ENCODE data around the gene AXIN2. TPM values are rescaled to one million over a fixed set of nuclear protein-coding genes. Genes with fewer than 3 reads are reported as not detected.

Gene AXIN2
- total and polyA plus RNA-seq, 8 donors = 25.0 to 65.7 (median 59.5) TPM

GRCh38 chr17:65537845-65538674 is 23.4 kb downstream of the AXIN2 start:
- Histone ChIP-seq H3K4me1 (peaks cover 8 to 21% of the 10 kb centered on the region in 2 donors), H3K27ac (no peak overlapping the region), H3K36me3 (peaks cover 0 to 70% of the 10 kb centered on the region in 2 donors), H3K27me3 (no peaks in the 10 kb centered on the region), H3K4me3 (no peak overlapping the region), H3K9me3 (no peaks in the 10 kb centered on the region)
- no peak for TF ChIP-seq CTCF (IDR thresholded peaks at IDR 0.05)
- intact Hi-C loops (cut with DNase I) = no loop called here
- DNase-seq (peak in 1 of 4 donors; percentile 66), ATAC-seq (no peak)

- no peaks in the 10 kb centered on the region for H3K9me3 ChIP-seq
- no peak for TF ChIP-seq CTCF (IDR thresholded peaks at IDR 0.05)
- ATAC-seq (no peak), DNase-seq (peak in 1 of 4 donors; percentile 71)
- no peaks in the 10 kb centered on the region for H3K27me3 ChIP-seq
- no peak overlapping the region for H3K4me3 ChIP-seq
- peaks cover 8 to 24% of the 10 kb centered on the region in 2 donors for H3K4me1 ChIP-seq
- no peak overlapping the region for H3K27ac ChIP-seq
- peaks cover 0 to 77% of the 10 kb centered on the region in 2 donors for H3K36me3 ChIP-seq
- intact Hi-C loops (cut with DNase I) = no loop called here
These were observed 24.1 kb downstream of the AXIN2 start for GRCh38 chr17:65537343-65537844.

DNA sequence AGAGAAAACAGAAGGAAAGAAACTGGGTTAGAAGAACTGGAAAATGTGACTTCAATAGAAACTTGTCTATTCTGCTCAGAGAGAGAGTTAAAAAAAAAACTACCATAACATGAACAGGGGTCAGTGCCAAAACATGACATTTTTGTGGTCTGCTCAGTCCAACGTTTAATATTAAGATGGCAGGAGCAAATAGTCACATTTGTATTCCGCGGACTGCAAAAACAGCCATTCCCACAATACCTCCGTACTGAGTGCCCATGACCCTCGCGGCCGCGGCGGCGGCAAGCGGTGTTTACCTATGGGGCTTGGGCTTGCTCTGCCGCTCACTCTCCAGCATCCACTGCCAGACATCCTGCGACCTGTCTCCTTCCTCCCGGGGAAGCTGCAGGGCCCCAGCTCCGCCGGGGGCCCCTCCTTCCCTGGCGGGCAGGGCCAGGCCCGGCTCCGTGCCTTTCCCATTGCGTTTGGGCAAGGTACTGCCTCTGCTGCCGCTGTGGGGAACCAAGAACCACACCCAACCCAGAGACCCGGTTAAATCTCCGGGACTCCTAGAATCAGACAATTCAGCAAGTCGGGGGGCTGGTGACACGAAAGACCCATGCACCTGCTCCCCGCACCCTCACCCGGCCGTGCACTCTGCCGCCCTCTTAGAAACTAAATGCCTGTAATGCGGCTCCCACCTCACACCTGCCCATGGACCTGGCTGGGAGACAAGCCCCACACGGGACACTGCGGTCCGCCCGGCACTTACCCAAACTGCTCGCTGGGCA is 24.7 kb downstream of the AXIN2 start:
- H3K4me1 ChIP-seq = peaks cover 14 to 29% of the 10 kb centered on the region in 2 donors
- no peaks in the 10 kb centered on the region for H3K9me3 ChIP-seq
- H3K27me3 ChIP-seq = no peaks in the 10 kb centered on the region
- DNase-seq (peak in 1 of 4 donors; percentile 75), ATAC-seq (no peak)
- peaks cover 0 to 78% of the 10 kb centered on the region in 2 donors for H3K36me3 ChIP-seq
- intact Hi-C loops (cut with DNase I) = no loop called here
- peak overlapping the region in 1 of 2 donors; percentile 16 for H3K27ac ChIP-seq
- TF ChIP-seq CTCF (IDR thresholded peaks at IDR 0.05) = no peak
- no peak overlapping the region for H3K4me3 ChIP-seq

- no peaks in the 10 kb centered on the region for H3K27me3 ChIP-seq
- peak overlapping the region in 1 of 2 donors; percentile 16 for H3K27ac ChIP-seq
- peaks cover 0 to 77% of the 10 kb centered on the region in 2 donors for H3K36me3 ChIP-seq
- TF ChIP-seq CTCF (IDR thresholded peaks at IDR 0.05) = no peak
- H3K4me3 ChIP-seq = no peak overlapping the region
- DNase-seq (peak in 1 of 4 donors; percentile 66), ATAC-seq (no peak)
- no peaks in the 10 kb centered on the region for H3K9me3 ChIP-seq
- intact Hi-C loops (cut with DNase I) = no loop called here
- peaks cover 14 to 36% of the 10 kb centered on the region in 2 donors for H3K4me1 ChIP-seq
These were observed 25.5 kb downstream of the AXIN2 start for GRCh38 chr17:65535777-65536572.
